GM12878 (cell line): ENCODE measurements around the gene SYCP2. TPM values are rescaled to one million over a fixed set of nuclear protein-coding genes. Genes with fewer than 3 reads are reported as not detected.

Experiments used
- ATAC-seq: fragments of 200-7000 bp; cut with Tn5 transposase; 3 replicates; pipeline ENCODE4 v1.9.1; 2020; ENCODE audit warnings: mild to moderate bottlenecking, moderate library complexity
- BruUV-seq: library from RNA; stranded (reverse); fragments of 400-500 nt; replicated peaks from 2 replicates; lab custom pipeline; 2021; lab: Mats Ljungman, UMichigan
- CTCF ChIA-PET: fragments of 300-600 bp; sonication (Branson Sonifier 250); formaldehyde crosslinking; extraction: SDS; loops from one replicate; lab custom pipeline; 2021; ENCODE audit warnings: inconsistent platforms; lab: Yijun Ruan, JAX
- POLR2A ChIA-PET: fragments of 350-600 bp; formaldehyde crosslinking; extraction: SDS; loops from one replicate; lab custom pipeline; 2021; ENCODE audit warnings: inconsistent platforms; lab: Charles Lee
- RAD21 ChIA-PET: fragments of 300-600 bp; sonication (Branson Sonifier 250); formaldehyde crosslinking; loops from one replicate; lab custom pipeline; 2023; ENCODE audit warnings: antibody characterized with exemption; ENCODE audit not compliant: unreplicated experiment; lab: Charles Lee
- SMC1A ChIA-PET: fragments of 300-600 bp; sonication (Branson Sonifier 250); formaldehyde crosslinking; loops from one replicate; lab custom pipeline; 2023; ENCODE audit not compliant: unreplicated experiment, uncharacterized antibody; lab: Charles Lee
- DNase-seq: peaks from one replicate; pipeline ENCODE4 v3.0.0-alpha.2; 2011; ENCODE audit warnings: low read depth, low spot score
- FAIRE-seq: peaks from 3 replicates; lab custom pipeline; 2011; peaks lifted over from hg19 to GRCh38; lab: Jason Lieb, UNC
- H2AFZ ChIP-seq: 2 replicates; pipeline ENCODE4 v1.6.0; 2011; ENCODE audit warnings: low read depth, low read length, control low read depth; ENCODE audit not compliant: control insufficient read depth
- H3K27ac ChIP-seq: 2 replicates; pipeline ENCODE4 v1.5.1; 2011; ENCODE audit warnings: control low read depth; ENCODE audit not compliant: control insufficient read depth, insufficient read depth
- H3K27me3 ChIP-seq, 2 experiments: replicated peaks in 1 of 2; 2 replicates each; pipeline versions ENCODE4 v1.6.0 to v1.6.1; 2011; ENCODE audit warnings: low read length in 1 of 2; ENCODE audit not compliant: control insufficient read depth in 2 of 2, insufficient read depth in 2 of 2
- H3K36me3 ChIP-seq, 2 experiments: 2 replicates each; pipeline ENCODE4 v1.5.1; 2011; ENCODE audit warnings: low read length in 1 of 2; ENCODE audit not compliant: control insufficient read depth in 2 of 2, insufficient read depth in 2 of 2
- H3K4me1 ChIP-seq: 2 replicates; pipeline ENCODE4 v1.6.1; 2011; ENCODE audit warnings: mild to moderate bottlenecking, low read length, moderate library complexity, mixed read lengths; ENCODE audit not compliant: control insufficient read depth, insufficient read depth
- H3K4me2 ChIP-seq: 2 replicates; pipeline ENCODE4 v1.6.0; 2011; ENCODE audit warnings: control low read depth; ENCODE audit not compliant: control insufficient read depth, insufficient read depth
- H3K4me3 ChIP-seq: fragments of 200-600 bp; sonication (generic); 2 replicates; pipeline ENCODE4 v1.5.1; 2016
- H3K79me2 ChIP-seq: 2 replicates; pipeline ENCODE4 v1.6.0; 2011; ENCODE audit warnings: low read length; ENCODE audit not compliant: control insufficient read depth, insufficient read depth
- H3K9ac ChIP-seq: 2 replicates; pipeline ENCODE4 v1.8.0; 2011; ENCODE audit warnings: low read length, control low read depth, mixed read lengths; ENCODE audit not compliant: control insufficient read depth, insufficient read depth
- H3K9me3 ChIP-seq: replicated peaks from 3 replicates; pipeline ENCODE4 v1.5.1; 2011; ENCODE audit warnings: mild to moderate bottlenecking, low read length; ENCODE audit not compliant: control insufficient read depth, insufficient read depth
- H4K20me1 ChIP-seq: 2 replicates; pipeline ENCODE4 v1.6.0; 2011; ENCODE audit not compliant: control insufficient read depth, insufficient read depth
- BHLHE40 ChIP-seq, 2 experiments: fragments of 450-650 bp in 1 of 2; IDR thresholded peaks; 2 replicates each; pipeline ENCODE4 v1.6.1; 2011 to 2017; ENCODE audit warnings: low read depth in 2 of 2, borderline replicate concordance in 1 of 2, improper control_type of control experiment in 1 of 2, low read length in 1 of 2, mild to moderate bottlenecking in 1 of 2
- CBFB ChIP-seq: IDR thresholded peaks from 2 replicates; pipeline ENCODE4 v1.6.1; 2016; ENCODE audit warnings: antibody characterized with exemption, low read depth
- CREB1 ChIP-seq: IDR thresholded peaks from 2 replicates; pipeline ENCODE4 v1.6.1; 2012; ENCODE audit warnings: low read depth, mild to moderate bottlenecking, inconsistent platforms
- ESRRA ChIP-seq: IDR thresholded peaks from 2 replicates; pipeline ENCODE4 v1.6.1; 2012; ENCODE audit warnings: mild to moderate bottlenecking, low read length, improper control_type of control experiment
- HCFC1 ChIP-seq: fragments of 150-350 bp; IDR thresholded peaks from 2 replicates; pipeline ENCODE4 v1.6.1; 2014; ENCODE audit warnings: low read length
- HDAC2 ChIP-seq: fragments of 200-600 bp; sonication (generic); IDR thresholded peaks from 2 replicates; pipeline ENCODE4 v1.6.1; 2017
- NFXL1 ChIP-seq: fragments of 450-650 bp; IDR thresholded peaks from 2 replicates; pipeline ENCODE4 v1.6.1; 2017; ENCODE audit warnings: antibody characterized with exemption, mild to moderate bottlenecking, borderline replicate concordance
- POLR2A ChIP-seq: IDR thresholded peaks from 2 replicates; pipeline ENCODE4 v1.6.1; 2011; ENCODE audit warnings: low read depth, mild to moderate bottlenecking, low read length
- RAD51 ChIP-seq: fragments of 450-650 bp; IDR thresholded peaks from 2 replicates; pipeline ENCODE4 v1.6.1; 2016; ENCODE audit warnings: moderate library complexity, mild to moderate bottlenecking, inconsistent platforms
- TCF3 ChIP-seq: IDR thresholded peaks from 2 replicates; pipeline ENCODE4 v1.6.1; 2012; ENCODE audit warnings: low read depth, mild to moderate bottlenecking, low read length, borderline replicate concordance; ENCODE audit not compliant: insufficient read depth
- WGBS: methylation state at CpG from one replicate; pipeline ENCODE4 v1.1.6; 2016; ENCODE audit warnings: low lambda C conversion rate; ENCODE audit not compliant: insufficient replicate concordance, insufficient coverage; ENCODE audit errors: missing lambda C conversion rate; 5-methylcytosine and 5-hydroxymethylcytosine counted together
- in situ Hi-C: fragments of 300-500 bp; cut with MboI; formaldehyde crosslinking; loops from 9 replicates; pipeline ENCODE4 v1.14.3; 2018; ENCODE audit warnings: mixed read lengths
- intact Hi-C: fragments of 100-400 bp; cut with micrococcal nuclease; formaldehyde crosslinking; loops from one replicate; pipeline ENCODE4 v1.14.2; 2022; ENCODE audit not compliant: unreplicated experiment
- polyA plus RNA-seq, 11 experiments: library from polyadenylated mRNA; depleted of rRNA in 4 of 11; unstranded in 6 of 11; stranded (reverse) in 5 of 11; fragments of >200 nt; fragmentation: Nextera tagmentation in 4 of 11; fragmentation: Illumina TruSeq in 1 of 11; extraction: Ambion mirVana in 4 of 11; extraction: Trizol in 1 of 11; gene quantifications; 1 replicate in 1 of 11; 2 replicates in 10 of 11; pipeline versions ENCODE4 v1.2.1 to v1.2.3, GENCODE V29; 2011 to 2016; ENCODE audit warnings: inconsistent platforms in 2 of 11, missing spikeins in 2 of 11, low read depth in 1 of 11
- total RNA-seq, 4 experiments: library from RNA; depleted of rRNA in 3 of 4; stranded (reverse); fragments of >200 nt in 3 of 4; fragmentation: Illumina TruSeq in 1 of 4; extraction: Trizol in 1 of 4; gene quantifications; 2 replicates each; pipeline versions ENCODE4 v1.2.1 to v1.2.3, GENCODE V29; 2013 to 2021
- TF ChIP-seq, protein P1 (sequence below): IDR thresholded peaks from 2 replicates; pipeline ENCODE4 v1.6.1; 2012; ENCODE audit warnings: improper control_type of control experiment, low read depth, low read length; ENCODE audit not compliant: insufficient replicate concordance
- TF ChIP-seq, protein P2 (sequence below): fragments of 450-650 bp; IDR thresholded peaks from 2 replicates; pipeline ENCODE4 v1.6.1; 2017; ENCODE audit warnings: mild to moderate bottlenecking

Gene SYCP2
- total and polyA plus RNA-seq, 10 of the 15 experiments (the other 5 are each of a cell fraction or from before 2014, with no cell fraction given): 0.01 to 0.18 (median 0.09) TPM; not detected in 2

DNA sequence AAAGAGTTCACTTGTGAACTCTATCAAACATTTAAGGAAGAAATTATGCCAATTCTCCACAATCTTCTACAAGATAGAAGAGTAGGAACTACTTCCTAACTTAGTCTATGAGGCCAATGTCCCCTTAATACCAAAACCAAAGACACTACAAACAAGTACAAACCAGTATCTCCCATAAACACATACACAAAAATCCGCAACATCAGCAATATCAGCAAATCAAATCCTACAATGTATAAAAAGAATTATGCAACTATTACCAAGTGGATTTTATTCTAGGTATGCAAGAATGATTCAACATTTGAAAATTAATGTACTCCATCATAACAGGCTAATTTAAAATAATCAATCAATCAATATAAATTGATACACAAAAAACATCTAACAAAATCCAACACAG lies 45.4 kb downstream of the SYCP2 start:
- DNase-seq (no peak), ATAC-seq (no peak), FAIRE-seq (no peak)
- 43% methylated on average over 1 of the region's 1 CpG for WGBS
- ChIA-PET RAD21 (no interaction called here), CTCF (interaction anchor here (0.8 kb wide), 1 partner anchor 8 kb away, joined by 3 read pairs; no protein-coding TSS in a partner anchor), POLR2A (no interaction called here), SMC1A (no interaction called here)
- Histone ChIP-seq H2AFZ (no peak overlapping the region), H3K9me3 (no peaks in the 10 kb centered on the region), H3K36me3 (no peaks in the 10 kb centered on the region), H3K4me2 (no peak overlapping the region), H3K4me3 (no peak overlapping the region), H4K20me1 (no peaks in the 10 kb centered on the region), H3K27me3 (no peaks in the 10 kb centered on the region), H3K9ac (no peak overlapping the region), H3K79me2 (no peaks in the 10 kb centered on the region), H3K27ac (no peak overlapping the region), H3K4me1 (no peaks in the 10 kb centered on the region; the same call in 1 of the 2 replicates)
- no peak for TF ChIP-seq HCFC1
- TF ChIP-seq HDAC2: no peak
- no peak for TF ChIP-seq RAD51
- TF ChIP-seq POLR2A: no peak
- TF ChIP-seq NFXL1: no peak
- TF ChIP-seq CREB1: no peak
- TF ChIP-seq, protein P1, sequence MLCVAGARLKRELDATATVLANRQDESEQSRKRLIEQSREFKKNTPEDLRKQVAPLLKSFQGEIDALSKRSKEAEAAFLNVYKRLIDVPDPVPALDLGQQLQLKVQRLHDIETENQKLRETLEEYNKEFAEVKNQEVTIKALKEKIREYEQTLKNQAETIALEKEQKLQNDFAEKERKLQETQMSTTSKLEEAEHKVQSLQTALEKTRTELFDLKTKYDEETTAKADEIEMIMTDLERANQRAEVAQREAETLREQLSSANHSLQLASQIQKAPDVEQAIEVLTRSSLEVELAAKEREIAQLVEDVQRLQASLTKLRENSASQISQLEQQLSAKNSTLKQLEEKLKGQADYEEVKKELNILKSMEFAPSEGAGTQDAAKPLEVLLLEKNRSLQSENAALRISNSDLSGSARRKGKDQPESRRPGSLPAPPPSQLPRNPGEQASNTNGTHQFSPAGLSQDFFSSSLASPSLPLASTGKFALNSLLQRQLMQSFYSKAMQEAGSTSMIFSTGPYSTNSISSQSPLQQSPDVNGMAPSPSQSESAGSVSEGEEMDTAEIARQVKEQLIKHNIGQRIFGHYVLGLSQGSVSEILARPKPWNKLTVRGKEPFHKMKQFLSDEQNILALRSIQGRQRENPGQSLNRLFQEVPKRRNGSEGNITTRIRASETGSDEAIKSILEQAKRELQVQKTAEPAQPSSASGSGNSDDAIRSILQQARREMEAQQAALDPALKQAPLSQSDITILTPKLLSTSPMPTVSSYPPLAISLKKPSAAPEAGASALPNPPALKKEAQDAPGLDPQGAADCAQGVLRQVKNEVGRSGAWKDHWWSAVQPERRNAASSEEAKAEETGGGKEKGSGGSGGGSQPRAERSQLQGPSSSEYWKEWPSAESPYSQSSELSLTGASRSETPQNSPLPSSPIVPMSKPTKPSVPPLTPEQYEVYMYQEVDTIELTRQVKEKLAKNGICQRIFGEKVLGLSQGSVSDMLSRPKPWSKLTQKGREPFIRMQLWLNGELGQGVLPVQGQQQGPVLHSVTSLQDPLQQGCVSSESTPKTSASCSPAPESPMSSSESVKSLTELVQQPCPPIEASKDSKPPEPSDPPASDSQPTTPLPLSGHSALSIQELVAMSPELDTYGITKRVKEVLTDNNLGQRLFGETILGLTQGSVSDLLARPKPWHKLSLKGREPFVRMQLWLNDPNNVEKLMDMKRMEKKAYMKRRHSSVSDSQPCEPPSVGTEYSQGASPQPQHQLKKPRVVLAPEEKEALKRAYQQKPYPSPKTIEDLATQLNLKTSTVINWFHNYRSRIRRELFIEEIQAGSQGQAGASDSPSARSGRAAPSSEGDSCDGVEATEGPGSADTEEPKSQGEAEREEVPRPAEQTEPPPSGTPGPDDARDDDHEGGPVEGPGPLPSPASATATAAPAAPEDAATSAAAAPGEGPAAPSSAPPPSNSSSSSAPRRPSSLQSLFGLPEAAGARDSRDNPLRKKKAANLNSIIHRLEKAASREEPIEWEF: no peak
- no peak for TF ChIP-seq ESRRA
- no peak for TF ChIP-seq CBFB
- TF ChIP-seq, protein P2, sequence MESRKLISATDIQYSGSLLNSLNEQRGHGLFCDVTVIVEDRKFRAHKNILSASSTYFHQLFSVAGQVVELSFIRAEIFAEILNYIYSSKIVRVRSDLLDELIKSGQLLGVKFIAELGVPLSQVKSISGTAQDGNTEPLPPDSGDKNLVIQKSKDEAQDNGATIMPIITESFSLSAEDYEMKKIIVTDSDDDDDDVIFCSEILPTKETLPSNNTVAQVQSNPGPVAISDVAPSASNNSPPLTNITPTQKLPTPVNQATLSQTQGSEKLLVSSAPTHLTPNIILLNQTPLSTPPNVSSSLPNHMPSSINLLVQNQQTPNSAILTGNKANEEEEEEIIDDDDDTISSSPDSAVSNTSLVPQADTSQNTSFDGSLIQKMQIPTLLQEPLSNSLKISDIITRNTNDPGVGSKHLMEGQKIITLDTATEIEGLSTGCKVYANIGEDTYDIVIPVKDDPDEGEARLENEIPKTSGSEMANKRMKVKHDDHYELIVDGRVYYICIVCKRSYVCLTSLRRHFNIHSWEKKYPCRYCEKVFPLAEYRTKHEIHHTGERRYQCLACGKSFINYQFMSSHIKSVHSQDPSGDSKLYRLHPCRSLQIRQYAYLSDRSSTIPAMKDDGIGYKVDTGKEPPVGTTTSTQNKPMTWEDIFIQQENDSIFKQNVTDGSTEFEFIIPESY: no peak
- no peak for TF ChIP-seq BHLHE40 (IDR thresholded peaks at IDR 0.05; ENCODE audit: borderline replicate concordance in 1 of 2, low read depth in 2 of 2, low read length in 1 of 2)
- no peak for TF ChIP-seq TCF3
- in situ Hi-C loops (no loop called here), intact Hi-C loops (no loop called here)
- BruUV-seq: no TSS peak
